HG03520 (cell line): Measurements from ENCODE around the gene BCL2L15.

ENCODE experiments used
- ATAC-seq: cut with Tn5 transposase; IDR thresholded peaks from one replicate; pipeline ENCODE4 v1.9.1; 2021; ENCODE audit warnings: mild to moderate bottlenecking, moderate library complexity; ENCODE audit not compliant: unreplicated experiment

BCL2L15 gene

DNA sequence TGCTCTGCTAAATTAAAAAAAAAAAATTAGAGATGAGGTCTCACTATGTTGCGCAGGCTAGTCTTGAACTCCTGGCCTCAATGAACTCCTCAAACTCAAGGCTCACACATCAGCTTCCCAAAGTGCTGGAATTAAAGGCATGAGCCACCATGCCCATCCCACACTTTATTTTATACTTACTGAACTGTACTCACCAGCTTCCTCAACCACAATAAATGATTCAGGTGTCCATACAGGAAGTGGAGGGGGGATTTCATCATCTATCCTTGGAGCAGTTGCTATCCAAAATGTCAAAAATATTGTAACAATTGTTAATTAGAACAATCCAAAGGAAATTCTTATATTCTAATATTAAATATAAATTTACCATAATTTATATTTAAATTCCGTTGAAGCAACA, 52.7 kb downstream of the BCL2L15 start:
- ATAC-seq, result no peak
